SK-N-MC (cell line): Measurements from ENCODE around the gene TNNI3K.

Source experiments
- DNase-seq: peaks from one replicate; pipeline ENCODE4 v3.0.0-alpha.2; 2011; ENCODE audit warnings: low read depth, low spot score
- H3K27ac ChIP-seq: fragments of 200-600 bp; sonication (generic); 2 replicates; pipeline ENCODE4 v1.5.1; 2016; ENCODE audit warnings: mixed run types
- H3K36me3 ChIP-seq: fragments of 200-600 bp; sonication (generic); 2 replicates; pipeline ENCODE4 v1.6.1; 2017; ENCODE audit warnings: antibody characterized with exemption, low read length, mixed read lengths; ENCODE audit not compliant: insufficient read depth
- H3K4me3 ChIP-seq: fragments of 200-600 bp; sonication (generic); 2 replicates; pipeline ENCODE4 v1.5.1; 2016
- H3K9ac ChIP-seq: fragments of 200-600 bp; sonication (generic); 2 replicates; pipeline ENCODE4 v1.8.0; 2017; ENCODE audit warnings: mixed run types, mixed read lengths; ENCODE audit not compliant: insufficient read length
- H3K9me3 ChIP-seq: fragments of 200-600 bp; sonication (generic); 2 replicates; pipeline ENCODE4 v1.6.1; 2017; ENCODE audit warnings: low read depth, mild to moderate bottlenecking, antibody characterized with exemption, low read length, moderate library complexity, mixed read lengths
- EZH2 ChIP-seq: fragments of 200-600 bp; sonication (generic); IDR thresholded peaks from one replicate; pipeline ENCODE4 v1.6.1; 2017; ENCODE audit warnings: antibody characterized with exemption
- FOXP2 ChIP-seq: optimal IDR thresholded peaks from 2 replicates; pipeline ENCODE3; 2011; ENCODE audit warnings: mild to moderate bottlenecking, moderate library complexity; ENCODE audit not compliant: insufficient read depth; ENCODE audit errors: extremely low read length, control extremely low read depth
- POLR2AphosphoS5 ChIP-seq: IDR thresholded peaks from 2 replicates; pipeline ENCODE4 v1.6.1; 2012; ENCODE audit warnings: mild to moderate bottlenecking, low read depth, low read length, borderline replicate concordance

The TNNI3K gene, protein sequence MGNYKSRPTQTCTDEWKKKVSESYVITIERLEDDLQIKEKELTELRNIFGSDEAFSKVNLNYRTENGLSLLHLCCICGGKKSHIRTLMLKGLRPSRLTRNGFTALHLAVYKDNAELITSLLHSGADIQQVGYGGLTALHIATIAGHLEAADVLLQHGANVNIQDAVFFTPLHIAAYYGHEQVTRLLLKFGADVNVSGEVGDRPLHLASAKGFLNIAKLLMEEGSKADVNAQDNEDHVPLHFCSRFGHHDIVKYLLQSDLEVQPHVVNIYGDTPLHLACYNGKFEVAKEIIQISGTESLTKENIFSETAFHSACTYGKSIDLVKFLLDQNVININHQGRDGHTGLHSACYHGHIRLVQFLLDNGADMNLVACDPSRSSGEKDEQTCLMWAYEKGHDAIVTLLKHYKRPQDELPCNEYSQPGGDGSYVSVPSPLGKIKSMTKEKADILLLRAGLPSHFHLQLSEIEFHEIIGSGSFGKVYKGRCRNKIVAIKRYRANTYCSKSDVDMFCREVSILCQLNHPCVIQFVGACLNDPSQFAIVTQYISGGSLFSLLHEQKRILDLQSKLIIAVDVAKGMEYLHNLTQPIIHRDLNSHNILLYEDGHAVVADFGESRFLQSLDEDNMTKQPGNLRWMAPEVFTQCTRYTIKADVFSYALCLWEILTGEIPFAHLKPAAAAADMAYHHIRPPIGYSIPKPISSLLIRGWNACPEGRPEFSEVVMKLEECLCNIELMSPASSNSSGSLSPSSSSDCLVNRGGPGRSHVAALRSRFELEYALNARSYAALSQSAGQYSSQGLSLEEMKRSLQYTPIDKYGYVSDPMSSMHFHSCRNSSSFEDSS

DNA sequence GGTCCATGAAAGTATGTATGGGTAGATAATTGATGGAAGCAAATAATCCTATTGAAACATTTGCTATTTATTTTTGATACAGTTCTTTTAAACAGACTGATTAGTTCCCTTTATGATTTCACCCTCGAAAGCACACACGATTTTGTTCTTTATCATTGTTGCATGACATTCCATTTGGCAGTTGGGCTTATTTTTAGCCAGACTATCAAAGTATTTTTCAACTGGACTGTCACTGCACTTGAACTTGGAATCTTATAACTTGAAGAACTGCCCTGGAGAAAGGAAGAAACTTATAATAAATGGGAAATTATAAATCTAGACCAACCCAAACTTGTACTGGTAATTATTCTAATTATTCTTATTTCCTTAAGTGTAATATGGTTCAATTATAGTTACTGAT, at the start of gene TNNI3K:
Gene TNNI3K, plus strand, starts transcription at position 235 of the 400 bp plus-strand sequence. Its CDS starts 65 bp downstream, at position 300.
- H3K36me3 ChIP-seq: no peaks in the 10 kb centered on the region
- TF ChIP-seq EZH2: no peak
- no peak for TF ChIP-seq POLR2AphosphoS5
- TF ChIP-seq FOXP2: no peak
- H3K9me3 ChIP-seq: no peaks in the 10 kb centered on the region
- DNase-seq: no peak
- H3K9ac ChIP-seq: no peak within 1 kb of the TSS
- no peak within 1 kb of the TSS for H3K4me3 ChIP-seq
- H3K27ac ChIP-seq: no peak within 1 kb of the TSS

DNA sequence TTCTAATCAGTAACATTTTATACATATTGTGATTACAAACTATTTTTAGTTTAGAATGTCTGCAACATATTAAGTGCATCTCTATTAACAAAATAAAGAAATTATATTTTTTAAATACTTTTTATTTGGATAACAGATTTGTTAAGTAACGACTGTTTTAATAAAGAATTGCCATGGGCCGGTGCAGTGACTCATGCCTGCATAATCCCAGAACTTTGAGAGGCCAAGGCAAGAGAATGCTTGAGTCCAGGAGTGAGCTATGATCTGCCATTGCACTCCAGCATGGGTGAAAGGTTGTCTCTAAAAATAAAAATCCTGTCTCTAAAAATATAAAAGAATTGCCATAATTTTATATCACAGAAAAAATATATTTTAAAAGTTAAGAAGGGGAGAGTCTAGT, 41.3 kb upstream of the TNNI3K start:
- H3K27ac ChIP-seq: no peak overlapping the region
- H3K9me3 ChIP-seq: no peaks in the 10 kb centered on the region
- no peak overlapping the region for H3K9ac ChIP-seq
- TF ChIP-seq FOXP2: no peak
- TF ChIP-seq EZH2: no peak
- no peak for TF ChIP-seq POLR2AphosphoS5
- no peak overlapping the region for H3K4me3 ChIP-seq
- H3K36me3 ChIP-seq: no peaks in the 10 kb centered on the region
- DNase-seq: no peak

DNA sequence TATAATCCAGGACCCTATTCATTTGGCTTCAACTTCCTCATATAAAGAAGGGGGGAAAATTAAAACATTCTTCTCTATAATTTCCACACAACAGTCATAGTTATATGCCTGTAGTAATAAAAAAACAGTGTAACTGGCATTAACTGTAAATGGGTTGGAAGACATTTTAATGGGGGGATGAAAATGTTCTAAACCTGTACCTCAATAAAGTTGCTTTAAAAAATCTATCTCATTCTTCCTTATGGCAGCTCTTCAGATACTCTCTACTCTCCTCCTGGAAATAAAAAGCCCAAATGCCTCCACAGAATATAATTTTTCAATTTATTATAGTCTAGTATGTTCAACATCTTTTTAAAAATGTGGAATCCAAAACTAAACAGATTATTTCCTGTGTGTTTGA, 39.8 kb upstream of the TNNI3K start:
- Histone ChIP-seq H3K9ac (no peak overlapping the region), H3K4me3 (no peak overlapping the region), H3K27ac (no peak overlapping the region), H3K9me3 (no peaks in the 10 kb centered on the region), H3K36me3 (no peaks in the 10 kb centered on the region)
- TF ChIP-seq FOXP2 (no peak), POLR2AphosphoS5 (no peak), EZH2 (no peak)
- DNase-seq: no peak

DNA sequence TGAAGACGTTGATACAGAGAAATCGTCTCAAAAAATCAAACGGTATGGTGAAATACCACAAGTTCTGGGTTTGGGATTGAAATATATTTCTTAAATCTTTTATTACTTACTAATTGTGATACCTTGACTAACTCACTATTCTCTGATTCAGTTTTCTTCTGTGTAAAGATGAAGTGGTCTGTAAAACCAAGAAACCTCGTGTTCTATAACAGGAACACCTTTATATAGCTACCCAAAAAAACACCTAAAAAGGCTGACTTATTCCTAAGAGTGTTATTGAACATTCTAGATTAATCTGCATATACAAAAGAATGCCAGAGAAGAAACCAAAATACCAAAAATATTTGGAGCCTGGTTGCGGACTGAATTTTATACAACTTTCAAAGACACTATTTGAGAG, 37.9 kb upstream of the TNNI3K start:
- Histone ChIP-seq H3K9ac (peak overlapping the region; percentile 6), H3K27ac (no peak overlapping the region), H3K36me3 (peaks cover 10% of the 10 kb centered on the region; the same call in 1 of the 2 replicates), H3K4me3 (peak overlapping the region; percentile 85), H3K9me3 (no peaks in the 10 kb centered on the region)
- TF ChIP-seq FOXP2: no peak
- no peak for TF ChIP-seq POLR2AphosphoS5
- DNase-seq: no peak

DNA sequence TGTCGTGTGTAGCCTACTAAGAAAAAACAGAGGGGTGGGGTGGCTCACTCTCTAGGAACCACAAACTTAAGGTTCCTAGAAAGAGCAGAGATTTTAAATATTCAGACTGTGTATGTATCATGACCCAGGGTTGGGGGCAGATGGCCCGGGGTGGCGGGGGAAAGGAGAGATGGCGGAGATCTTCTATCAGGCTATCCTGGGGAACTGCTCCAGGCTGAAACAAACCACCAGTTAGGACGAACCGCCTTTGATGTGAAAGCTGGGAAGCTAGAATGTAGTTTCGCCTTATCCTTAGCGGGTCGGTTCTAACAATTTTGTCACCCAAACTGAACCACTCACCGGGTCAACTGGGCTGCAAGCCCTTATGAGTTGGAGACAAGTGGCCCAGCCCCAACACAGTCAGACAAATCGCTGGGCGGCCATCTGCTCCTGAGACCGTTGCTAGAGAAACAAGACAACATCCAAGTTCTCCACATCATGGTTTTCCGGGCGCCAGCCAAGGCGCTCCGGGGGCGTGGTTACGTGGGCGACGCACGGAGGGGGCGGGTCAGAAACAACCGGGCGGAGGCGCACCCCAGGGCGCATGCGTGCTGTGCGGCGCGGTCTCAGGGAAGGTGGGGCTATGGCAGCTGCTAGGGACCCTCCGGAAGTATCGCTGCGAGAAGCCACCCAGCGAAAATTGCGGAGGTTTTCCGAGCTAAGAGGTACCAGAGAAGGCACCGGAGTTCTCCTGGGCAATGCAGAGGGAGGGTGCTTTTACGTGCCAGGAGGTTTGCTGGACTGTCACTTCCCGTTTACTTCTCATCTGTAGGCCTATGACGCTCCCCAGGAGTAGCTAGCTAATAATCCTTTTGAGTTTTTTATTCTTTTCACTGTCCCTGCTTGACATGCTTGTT, 37.3 kb upstream of the TNNI3K start, which contains the start of the genes FPGT and LRRIQ3:
Gene FPGT, plus strand, starts transcription at position 586 of the 896 bp plus-strand sequence. Its CDS starts 37 bp downstream, at position 623.
Gene LRRIQ3, minus strand, starts transcription at position 520 of the 896 bp plus-strand sequence. CDS start 14,492 bp downstream, outside the sequence.
- Histone ChIP-seq H3K36me3 (peaks cover 10% of the 10 kb centered on the region; the same call in 1 of the 2 replicates), H3K9ac (peak within 1 kb of the TSS; percentile 72), H3K9me3 (no peaks in the 10 kb centered on the region), H3K4me3 (peak within 1 kb of the TSS; percentile 85), H3K27ac (0 out of 2 replicates have a peak within 1 kb of the TSS, but pooled peaks have one; percentile 6)
- DNase-seq: peak; percentile 77
- TF ChIP-seq EZH2 (no peak), FOXP2 (peak; percentile 39), POLR2AphosphoS5 (peak; percentile 88)

DNA sequence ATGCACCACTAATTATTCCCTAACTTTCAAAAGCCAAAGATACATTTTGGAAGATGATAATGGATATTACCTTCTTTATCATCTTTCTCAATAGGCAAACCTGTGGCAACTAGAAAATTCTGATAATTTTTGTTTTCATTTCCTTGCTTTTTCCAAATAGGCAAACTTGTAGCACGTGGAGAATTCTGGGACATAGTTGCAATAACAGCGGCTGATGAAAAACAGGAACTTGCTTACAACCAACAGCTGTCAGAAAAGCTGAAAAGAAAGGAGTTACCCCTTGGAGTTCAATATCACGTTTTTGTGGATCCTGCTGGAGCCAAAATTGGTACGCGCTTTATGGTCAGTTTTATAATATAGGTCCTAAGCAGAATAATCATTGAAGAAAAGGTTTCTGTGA, 35.7 kb upstream of the TNNI3K start:
- H3K36me3 ChIP-seq: peaks cover 10% of the 10 kb centered on the region; the same call in 1 of the 2 replicates
- DNase-seq: no peak
- H3K4me3 ChIP-seq: peak overlapping the region; percentile 85
- no peaks in the 10 kb centered on the region for H3K9me3 ChIP-seq
- H3K9ac ChIP-seq: no peak overlapping the region
- H3K27ac ChIP-seq: no peak overlapping the region
- TF ChIP-seq FOXP2 (no peak), EZH2 (no peak), POLR2AphosphoS5 (no peak)

DNA sequence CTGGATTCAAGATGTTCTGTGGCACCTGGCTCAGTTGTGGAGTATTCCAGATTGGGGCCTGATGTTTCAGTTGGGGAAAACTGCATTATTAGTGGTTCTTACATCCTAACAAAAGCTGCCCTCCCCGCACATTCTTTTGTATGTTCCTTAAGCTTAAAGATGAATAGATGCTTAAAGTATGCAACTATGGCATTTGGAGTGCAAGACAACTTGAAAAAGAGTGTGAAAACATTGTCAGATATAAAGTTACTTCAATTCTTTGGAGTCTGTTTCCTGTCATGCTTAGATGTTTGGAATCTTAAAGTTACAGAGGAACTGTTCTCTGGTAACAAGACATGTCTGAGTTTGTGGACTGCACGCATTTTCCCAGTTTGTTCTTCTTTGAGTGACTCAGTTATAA, 29.9 kb upstream of the TNNI3K start:
- Histone ChIP-seq H3K36me3 (peaks cover 10% of the 10 kb centered on the region; the same call in 1 of the 2 replicates), H3K9me3 (no peaks in the 10 kb centered on the region), H3K9ac (no peak overlapping the region), H3K27ac (no peak overlapping the region), H3K4me3 (no peak overlapping the region)
- no peak for DNase-seq
- TF ChIP-seq FOXP2 (no peak), EZH2 (no peak), POLR2AphosphoS5 (no peak)
